PC-9 (cell line): ENCODE results near the gene FAM184A.

ENCODE experiments used
- CTCF ChIP-seq: fragments of 200-600 bp; sonication (generic); conservative IDR thresholded peaks from 2 replicates; pipeline ENCODE4 v1.6.1; 2017; ENCODE audit warnings: mixed run types, antibody characterized with exemption, mild to moderate bottlenecking, moderate library complexity
- EZH2 ChIP-seq: fragments of 200-600 bp; sonication (generic); IDR thresholded peaks from 2 replicates; pipeline ENCODE4 v1.8.0; 2017; ENCODE audit warnings: antibody characterized with exemption, low read depth

- TF ChIP-seq CTCF: no peak
- TF ChIP-seq EZH2: no peak
Observed at GRCh38 chr6:118953391-118953790, 125.1 kb downstream of the FAM184A start.
